GM04503 (cell line): ENCODE data around the gene B3GALNT1.

Experiments used
- DNase-seq: peaks from one replicate; pipeline ENCODE4 v3.0.0-alpha.2; 2012; ENCODE audit warnings: low read depth

B3GALNT1 gene, protein sequence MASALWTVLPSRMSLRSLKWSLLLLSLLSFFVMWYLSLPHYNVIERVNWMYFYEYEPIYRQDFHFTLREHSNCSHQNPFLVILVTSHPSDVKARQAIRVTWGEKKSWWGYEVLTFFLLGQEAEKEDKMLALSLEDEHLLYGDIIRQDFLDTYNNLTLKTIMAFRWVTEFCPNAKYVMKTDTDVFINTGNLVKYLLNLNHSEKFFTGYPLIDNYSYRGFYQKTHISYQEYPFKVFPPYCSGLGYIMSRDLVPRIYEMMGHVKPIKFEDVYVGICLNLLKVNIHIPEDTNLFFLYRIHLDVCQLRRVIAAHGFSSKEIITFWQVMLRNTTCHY

DNA sequence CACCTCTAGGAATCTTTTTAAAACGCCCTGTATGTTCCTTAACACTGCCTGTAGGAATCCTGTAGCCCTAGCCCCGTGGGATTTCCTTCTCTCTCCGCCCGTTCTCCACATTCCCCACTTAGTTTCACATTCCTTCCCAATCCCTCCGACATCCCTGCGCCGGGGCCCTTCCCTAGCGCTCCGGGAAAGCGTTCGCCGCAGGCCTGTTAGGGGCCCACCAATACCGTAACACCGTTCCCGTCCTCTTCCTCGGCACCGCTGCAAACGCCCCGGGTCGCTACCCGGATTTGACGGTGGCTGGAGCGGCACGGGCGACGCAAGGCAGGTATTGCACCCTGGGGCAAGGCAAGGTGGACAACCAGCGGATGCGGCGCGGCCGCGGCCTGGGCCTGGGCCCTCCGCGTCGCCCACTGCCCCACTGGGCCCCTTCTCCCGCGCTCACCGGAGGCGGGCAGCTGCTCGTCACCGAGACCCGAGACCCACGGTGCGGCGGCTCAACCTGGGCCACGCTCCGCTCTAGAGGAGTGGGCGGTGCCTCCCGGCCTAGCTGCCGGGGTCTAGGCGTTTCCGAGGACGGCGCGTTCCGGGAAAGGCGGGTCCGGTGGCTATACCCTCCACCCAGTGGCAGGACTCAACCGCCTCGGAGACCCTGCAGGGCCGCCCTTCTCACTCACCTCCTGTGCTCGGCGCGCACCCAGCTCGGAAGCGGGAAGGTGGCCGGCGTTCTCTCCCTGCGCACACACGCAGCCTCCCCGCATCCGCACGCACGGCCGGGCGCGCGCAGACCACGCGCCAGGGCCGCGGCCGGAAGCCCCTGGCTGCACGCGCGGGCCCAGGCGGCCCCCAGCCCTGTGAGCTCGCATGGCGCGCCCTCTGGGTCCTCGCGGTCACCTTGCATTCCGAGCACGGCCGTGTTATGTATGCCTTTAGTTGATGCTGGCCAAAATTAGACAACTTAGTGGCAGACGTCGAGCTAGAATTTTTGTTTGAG, at the start of gene B3GALNT1:
Gene B3GALNT1, minus strand, starts transcription at position 789 of the 991 bp plus-strand sequence. CDS start 18,595 bp downstream, outside the sequence.
- DNase-seq: peak; percentile 29

DNA sequence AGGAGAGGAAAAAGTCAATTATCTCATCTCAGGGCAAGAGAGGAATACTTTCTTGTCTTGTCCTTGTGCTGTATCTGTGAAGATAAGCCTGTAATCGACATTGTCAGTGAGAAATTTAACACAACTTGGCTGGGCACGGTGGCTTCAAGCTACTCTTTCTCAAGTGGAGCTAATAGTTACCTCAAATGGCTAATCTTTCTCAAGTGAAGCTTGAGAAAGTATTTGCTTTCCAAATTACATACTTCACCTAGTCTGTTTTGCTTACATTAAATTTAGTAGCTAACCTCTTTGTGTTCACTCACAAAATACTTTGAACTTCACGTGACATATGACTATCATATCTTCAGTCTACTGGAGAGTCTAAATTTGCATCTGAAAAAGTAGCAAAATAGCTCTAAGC, 48.3 kb upstream of the B3GALNT1 start:
- no peak for DNase-seq

DNA sequence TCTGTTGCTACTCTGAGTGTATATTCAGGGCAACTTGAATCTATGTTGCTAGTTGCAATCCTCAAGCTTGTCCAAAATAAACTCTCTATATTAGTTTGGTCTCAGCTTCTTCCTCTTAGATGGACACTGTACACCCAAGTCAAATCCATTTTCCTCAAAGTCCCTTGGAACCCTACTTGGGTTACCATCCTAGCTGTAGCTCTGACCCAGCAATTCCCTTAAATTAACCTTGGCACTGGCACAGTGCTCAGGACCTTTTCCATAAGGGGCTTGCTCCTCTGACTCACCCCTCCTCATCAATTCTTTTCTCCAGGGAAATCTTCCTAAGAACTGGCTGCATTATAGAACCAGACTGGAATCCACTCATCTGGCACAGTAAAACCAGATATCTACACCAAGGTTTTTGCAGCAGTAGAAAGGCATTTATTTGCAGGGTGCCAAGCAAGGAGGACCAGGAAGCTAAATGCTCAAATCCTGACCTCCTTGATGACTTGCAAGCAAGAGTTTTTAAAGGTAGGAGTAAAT, 44.9 kb upstream of the B3GALNT1 start:
- no peak for DNase-seq

DNA sequence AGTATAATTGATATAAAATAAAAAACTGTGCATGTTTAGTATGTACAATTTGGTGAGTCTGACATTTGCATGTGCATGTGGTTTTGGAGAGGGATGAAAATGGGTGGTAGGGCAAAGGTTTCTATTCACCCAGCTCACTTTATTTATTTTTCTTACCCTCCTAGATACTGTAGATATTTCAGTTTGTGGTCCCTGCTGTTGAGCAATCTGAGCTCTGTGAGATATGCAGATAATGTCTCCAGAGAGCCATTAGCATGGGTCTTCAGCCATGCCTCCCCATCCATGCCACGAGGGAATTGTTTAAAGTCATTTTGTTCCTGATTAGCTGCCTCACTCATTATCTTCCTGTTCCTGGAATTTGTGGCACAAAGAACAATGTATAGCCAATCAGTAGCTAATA, 44.4 kb upstream of the B3GALNT1 start:
- no peak for DNase-seq

DNA sequence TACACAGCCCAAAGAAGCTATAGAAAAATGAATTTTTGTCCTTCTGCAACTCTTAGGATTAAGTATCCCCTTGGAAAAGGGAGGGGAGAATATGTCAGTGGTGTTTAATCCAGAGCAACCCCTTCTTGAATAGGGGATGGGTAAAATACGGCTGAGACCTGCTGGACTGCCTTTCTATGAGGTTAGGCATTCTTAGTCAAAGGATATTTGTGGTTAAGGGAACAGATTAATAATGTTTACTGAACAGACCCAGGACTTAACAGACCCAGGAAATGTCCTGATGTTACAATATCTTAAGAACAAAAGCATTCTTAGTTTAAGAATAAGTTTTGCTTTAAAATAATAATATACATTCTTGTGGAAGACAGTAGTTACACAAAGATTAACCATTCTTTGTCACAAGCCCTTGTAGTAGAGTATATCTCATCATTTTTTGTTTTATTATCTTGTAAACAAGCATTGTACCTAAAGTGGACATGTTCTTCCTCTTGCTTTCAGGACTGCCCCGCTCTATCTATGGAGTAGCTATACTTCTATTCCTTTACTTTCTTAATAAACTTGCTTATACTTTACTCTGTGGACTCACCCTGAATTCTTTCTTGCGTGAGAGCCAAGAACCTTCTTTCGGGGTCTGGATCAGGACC, 43.8 kb upstream of the B3GALNT1 start:
- no peak for DNase-seq

DNA sequence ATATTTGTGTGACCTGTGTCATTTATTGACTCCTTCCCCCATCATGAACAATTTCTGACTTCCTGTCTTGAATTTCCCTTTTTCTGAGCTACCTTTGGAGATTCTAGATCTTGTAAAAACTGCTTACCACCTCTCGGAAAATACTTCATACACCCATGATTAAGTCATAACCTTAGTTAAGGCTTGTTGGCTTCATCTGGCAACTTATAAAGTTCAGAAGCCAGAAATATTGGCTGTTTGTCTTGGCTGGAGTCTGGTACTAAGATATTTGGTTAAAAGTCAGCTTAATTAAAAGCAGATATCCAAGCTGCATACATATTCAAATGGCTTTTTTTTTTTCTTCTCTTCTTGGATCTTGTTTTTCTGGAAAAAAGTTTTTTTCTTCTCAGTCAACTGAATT, 37.3 kb upstream of the B3GALNT1 start:
- peak; percentile 6 for DNase-seq

DNA sequence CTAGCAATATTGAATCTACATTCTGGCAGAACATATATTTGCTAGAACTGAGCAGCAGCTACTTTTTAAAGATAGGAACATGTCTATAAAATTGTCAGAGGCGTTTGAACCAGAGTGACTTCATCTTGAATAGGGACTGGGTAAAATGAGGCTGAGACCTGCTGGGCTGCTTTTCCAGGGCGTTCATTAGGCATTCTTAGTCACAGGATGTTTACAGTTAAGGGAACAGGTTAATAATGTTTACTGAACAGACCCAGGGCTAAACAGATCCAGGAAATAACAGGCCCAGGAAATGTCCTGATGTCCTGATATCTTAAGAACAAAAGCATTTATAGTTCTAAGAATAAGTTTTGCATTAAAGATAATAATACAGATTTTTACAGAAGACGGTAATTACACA, 34.5 kb upstream of the B3GALNT1 start:
- no peak for DNase-seq

DNA sequence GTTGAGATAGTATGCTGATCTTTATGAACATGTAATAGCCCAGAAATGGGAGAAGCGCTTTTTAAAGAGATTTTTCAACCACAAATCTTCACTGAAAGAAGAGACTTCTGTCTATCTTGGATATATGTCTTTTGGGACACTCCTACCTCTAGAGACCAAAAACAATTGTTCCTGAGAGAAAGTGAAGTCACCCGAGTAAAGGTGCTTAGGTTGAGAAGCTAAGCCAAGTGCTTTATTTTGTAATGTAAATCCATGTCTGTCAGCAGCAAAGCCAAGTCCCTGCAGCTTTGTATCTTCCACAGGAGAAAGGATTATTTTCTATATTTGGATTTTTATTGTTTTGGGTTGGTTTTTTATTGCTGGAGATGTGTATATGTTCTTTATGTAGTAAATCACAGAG, 32.1 kb upstream of the B3GALNT1 start:
- DNase-seq: no peak

DNA sequence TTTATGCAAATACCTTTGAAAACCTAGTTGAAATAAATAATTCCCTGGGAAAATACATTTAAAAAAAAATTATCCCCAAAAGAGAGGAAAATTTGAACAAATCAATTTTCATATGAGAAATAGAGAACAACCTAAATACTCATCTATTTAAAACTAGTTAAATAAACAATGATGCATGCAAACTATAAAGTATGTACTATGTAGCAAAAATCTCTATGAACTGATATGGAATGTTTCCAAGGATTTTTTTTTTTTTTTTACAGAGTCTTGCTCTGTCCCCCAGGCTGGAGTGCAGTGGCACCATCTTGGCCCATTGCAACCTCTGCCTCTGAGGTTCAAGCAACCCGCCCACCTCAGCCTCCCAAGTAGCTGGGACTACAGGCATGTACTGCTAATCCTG, 27.2 kb upstream of the B3GALNT1 start:
- DNase-seq: no peak

DNA sequence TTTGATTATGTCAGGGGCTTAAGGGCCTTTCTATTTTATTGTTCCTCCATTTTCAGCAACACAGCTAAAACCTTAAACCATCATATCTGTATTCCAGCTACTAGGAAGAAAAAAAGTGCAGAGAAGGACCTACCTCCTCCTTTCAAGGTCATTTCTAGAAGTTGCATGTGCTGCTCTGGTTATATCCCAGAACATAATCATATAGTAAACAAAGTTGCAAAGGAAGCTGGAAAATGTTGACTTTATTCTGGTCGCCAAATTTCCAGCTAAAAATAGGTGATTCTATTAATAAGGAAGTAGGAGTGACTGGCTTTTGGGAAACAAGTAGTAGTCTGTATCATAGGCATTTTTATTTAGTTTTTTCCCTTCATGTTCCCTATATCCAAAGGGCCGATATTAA, 21.3 kb upstream of the B3GALNT1 start:
- no peak for DNase-seq

DNA sequence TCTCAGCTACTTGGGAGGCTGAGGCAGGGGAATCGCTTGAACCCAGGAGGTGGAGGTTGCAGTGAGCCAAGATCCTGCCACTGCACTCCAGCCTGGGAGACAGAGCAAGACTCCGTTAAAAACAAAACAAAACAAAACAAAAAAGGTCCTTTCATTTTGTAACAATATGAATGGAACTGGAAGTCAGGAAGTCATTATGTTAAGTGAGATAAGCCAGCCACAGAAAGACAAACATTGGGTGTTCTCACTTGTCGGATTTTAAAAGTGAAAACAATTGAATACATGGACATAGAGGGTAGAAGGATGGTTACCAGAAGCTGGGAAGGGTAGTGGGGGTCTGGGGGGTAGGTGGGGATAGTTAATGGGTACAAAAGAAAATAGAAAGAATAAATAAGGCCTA, 12.5 kb upstream of the B3GALNT1 start:
- no peak for DNase-seq

DNA sequence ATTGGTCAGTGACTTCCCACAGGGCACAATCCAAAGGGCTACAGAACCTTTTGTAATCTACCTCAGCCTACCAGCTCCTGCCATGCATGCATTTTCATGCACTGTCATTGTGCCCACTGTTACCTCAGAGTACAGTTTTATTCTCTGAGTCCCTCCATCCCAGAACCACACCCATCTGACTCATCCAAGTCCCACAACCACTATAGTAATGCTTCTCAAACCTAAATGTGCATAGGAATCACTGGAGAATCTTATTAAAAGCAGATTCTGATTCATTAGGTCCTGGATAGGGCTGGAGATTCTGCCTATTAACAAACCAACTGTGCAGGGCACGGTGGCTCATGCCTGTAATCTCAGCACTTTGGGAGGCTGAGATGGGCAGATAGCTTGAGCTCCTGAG, 3.7 kb upstream of the B3GALNT1 start:
- peak; percentile 14 for DNase-seq

DNA sequence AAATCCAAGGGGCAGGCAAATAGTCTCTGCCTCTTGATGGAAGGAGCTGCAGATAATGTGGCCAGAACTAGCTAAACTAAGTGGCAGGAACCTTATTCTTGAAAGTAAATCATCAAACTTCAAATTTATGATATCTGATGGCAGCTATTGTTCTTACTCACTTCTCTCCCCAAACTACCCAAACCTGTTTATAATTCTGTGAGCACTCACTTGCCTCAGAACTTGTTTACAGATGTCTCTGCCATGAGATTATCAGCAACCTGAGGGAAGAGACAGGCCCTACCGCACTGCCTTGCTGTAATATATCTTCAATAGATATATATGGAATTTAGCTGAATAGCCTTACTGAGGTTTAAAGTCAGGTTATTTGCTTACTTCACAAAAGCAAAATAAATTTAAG, 2.2 kb upstream of the B3GALNT1 start:
- no peak for DNase-seq

DNA sequence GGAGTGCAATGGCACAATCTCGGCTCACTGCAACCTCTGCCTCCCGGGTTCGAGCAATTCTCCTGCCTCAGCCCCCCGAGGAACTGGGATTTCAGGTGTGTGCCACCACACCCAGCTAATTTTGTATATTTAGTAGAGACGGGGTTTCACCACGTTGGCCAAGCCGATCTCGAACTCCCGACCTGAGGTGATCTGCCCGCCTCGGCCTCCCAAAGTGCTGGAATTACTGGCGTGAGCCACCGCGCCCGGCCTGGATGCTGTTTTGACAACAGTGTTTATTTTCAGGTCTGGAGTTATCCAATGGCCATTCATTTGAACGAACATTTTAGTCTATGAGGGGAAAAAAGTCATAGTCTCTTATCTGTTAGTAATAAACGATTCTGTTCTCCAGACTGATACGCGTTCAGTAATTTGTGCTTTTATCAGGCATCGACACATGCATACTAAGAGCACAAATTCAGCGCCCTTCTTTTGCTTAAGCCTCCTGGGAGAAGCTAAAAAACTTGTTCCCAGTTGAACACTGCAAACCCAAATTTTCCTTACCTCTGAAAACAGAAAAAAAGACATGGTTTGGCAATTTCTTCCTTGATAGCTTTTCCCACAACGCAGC, 1.3 kb downstream of the B3GALNT1 start:
- DNase-seq: no peak

DNA sequence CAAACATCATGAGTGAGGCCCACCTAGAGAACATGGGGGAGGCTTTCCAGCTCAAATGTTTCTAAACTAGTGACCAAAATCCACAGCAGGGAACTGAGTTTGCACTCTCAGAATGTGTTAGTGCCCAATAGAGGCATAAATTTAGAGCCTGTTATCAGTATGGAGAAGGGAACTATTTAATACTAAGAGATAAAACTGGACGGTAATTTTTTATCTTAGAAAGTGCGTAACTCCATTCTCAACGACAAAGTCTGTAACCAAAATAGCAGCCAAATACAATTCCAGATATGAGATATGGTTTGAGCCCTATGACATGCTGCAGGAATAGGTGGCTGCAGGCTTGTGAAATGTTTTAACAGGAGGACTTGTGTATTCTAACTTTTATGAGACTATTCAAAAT, 3.5 kb downstream of the B3GALNT1 start:
- DNase-seq: no peak

DNA sequence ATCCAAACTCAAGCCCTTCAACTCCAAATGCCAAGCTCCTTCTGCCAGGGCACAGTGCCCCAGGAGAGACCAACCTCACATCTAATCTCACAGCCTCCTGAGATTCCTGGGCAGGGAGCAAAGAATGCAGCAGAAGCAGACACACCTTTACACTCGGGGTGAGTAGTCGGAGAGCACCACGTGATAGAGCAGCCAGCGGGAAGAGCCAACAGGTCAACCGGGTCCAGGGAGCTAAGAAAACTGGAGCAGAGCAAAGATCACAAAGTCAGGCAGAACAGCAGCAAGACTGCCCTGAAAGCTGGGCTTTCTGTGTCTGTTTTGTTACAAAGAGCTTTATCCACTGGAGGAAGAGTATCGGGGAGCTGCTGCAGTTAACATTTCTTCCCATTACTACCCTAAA, 4.2 kb downstream of the B3GALNT1 start:
- DNase-seq: no peak

DNA sequence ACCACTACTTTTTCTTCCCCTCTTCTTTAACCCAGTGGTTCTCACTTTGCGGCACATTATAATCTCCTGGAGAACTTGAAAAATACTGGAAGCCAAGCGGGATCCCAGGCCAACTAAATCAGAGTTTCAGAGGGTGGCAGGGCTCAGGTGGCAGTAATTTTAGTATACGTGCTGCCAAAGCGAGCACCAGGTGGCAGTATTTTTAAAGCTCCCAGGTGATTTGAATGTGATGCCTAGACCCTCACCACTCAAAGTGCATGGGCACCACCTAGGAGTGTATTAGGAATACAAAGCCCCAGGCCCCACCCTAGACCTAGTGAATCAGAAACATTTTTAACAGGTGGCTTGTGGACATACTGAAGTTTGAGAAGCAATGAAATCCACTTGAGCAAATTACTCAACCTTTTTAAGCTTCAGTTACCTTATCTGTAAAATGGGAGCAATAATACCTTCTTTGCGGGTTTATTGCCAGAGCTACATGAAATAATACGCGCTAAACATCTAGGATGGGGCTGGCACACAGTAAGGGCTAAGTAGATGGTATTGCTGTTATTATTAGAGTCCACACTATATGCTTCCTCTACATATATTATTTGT, 8.3 kb downstream of the B3GALNT1 start:
- no peak for DNase-seq

DNA sequence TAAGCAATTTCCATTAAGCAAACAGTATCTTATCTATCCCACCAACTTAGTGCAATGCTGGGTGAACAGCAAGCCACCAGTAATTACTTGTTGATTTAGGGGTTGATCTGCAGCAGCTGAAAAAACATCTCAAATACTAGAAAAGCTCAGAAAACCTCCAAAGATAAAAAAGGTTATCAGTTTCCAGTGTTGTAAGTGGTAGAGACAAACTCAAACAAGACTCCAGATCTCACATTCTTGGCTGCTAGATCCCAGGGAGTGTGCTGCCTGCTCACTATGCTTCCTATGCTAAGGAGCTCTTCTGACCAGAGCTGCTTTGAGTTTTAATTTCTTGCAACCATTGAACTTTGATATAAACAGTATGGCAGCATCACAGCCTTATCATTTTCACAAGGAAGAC, 11.3 kb downstream of the B3GALNT1 start:
- DNase-seq: no peak

DNA sequence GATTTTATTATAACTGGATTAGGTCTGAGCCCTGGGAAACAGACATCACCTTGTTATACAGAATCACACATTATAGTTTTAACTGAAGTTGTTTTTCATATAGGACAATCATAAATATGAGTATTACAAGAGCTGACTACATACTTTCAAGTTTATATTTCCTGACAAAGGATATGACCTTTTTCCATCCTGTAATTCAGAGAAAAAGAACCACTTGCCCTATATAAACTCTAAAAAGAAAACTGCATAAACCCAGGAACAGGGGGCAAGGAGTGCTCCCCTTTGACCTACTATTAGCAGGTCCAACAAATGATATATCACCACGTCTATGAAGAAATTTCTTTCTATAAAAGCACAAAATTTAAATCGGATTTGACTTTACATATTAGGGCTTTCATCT, 20.9 kb downstream of the B3GALNT1 start:
- DNase-seq: no peak

DNA sequence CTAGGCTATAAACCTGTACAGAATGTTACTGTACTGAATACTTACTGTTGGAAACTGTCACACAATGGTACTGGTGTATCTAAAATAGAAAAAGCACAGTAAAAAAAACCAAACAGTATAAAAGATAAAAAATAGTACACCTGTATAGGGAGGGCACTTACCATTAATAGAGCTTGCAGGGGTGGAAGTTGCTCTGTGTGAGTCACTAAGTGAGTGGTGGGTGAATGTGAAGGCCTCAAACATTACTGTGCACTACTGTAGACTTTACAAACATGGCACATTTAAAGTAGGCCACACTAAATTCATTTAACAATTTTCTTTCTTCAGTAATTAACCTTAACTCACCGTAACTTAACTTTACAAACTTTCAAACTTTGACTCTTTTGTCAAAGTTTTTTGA, 22.0 kb downstream of the B3GALNT1 start:
- DNase-seq: no peak

DNA sequence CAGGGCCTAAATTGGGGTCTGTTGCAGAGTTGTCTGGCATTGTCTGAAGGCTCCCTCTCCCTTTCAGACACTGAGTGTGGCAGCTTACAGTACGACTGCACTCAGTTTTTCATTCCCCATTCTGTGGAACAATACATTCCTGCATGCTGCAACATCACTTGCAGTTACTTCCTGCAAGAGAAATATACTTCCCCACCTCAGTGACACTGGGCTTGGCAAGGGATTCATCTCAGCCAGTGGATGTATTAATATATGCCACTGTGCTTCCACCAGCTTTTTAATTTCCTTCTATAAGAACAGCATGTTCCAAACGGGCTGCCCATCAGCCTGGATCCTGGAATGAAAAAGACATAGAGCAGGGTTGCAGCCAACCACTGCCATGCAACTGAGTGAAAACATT, 23.1 kb downstream of the B3GALNT1 start:
- no peak for DNase-seq

DNA sequence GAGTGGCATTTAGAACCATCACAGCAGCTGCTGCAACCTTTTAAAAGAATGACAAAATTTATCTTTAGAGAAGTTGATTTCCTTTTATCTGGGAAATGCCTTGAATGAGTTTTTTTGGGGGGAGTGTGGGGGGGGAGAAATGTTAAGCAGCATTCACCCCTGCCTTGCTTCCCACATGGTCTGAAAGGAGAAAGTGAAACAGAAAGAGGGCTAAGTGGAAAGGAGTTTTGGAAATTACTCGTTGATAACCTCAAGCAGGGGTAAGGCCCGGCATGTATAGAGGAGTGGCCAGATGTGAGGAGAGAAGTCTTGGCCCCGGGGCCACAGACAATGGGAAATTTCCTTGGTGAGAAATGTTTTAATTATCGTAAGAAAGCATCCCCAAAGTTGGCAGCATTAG, 23.5 kb downstream of the B3GALNT1 start:
- DNase-seq: no peak
